Gastroesophageal sphincter (tissue), 4 donors: Measurements from ENCODE around the gene BPIFA1. TPM values are rescaled to one million over a fixed set of nuclear protein-coding genes. Genes with fewer than 3 reads are reported as not detected.

ENCODE experiments used
- ATAC-seq: fragments of 150-250 bp; one replicate; pipeline ENCODE4 v1.9.1; 2016; ENCODE audit warnings: mild to moderate bottlenecking, moderate library complexity
- H3K27ac ChIP-seq, 4 donors: fragments of 200-600 bp; sonication (generic) in 3 of 4; 1 replicate in 3 of 4; 2 replicates in 1 of 4; pipeline ENCODE4 v1.5.1; 2016 to 2019
- H3K27me3 ChIP-seq: fragments of 200-600 bp; sonication (generic); one replicate; pipeline ENCODE4 v1.5.1; 2019
- H3K36me3 ChIP-seq, 2 donors: fragments of 200-600 bp; sonication (generic); one replicate each; pipeline ENCODE4 v1.5.1; 2019; ENCODE audit warnings: control low read depth in 1 of 2
- H3K4me1 ChIP-seq, 3 donors: fragments of 200-600 bp; sonication (generic); 1 replicate in 2 of 3; 2 replicates in 1 of 3; pipeline ENCODE4 v1.5.1; 2016 to 2019; ENCODE audit warnings: control low read depth in 2 of 3
- H3K4me3 ChIP-seq, 2 donors: fragments of 200-600 bp; sonication (generic); one replicate each; pipeline ENCODE4 v1.5.1; 2019; ENCODE audit warnings: mild to moderate bottlenecking in 1 of 2, moderate library complexity in 1 of 2
- H3K9me3 ChIP-seq, 3 donors: fragments of 200-600 bp; sonication (generic); one replicate each; pipeline ENCODE4 v1.5.1; 2017 to 2019; ENCODE audit warnings: control low read depth in 2 of 3
- EP300 ChIP-seq: sonication (generic); formaldehyde crosslinking; IDR thresholded peaks from one replicate; pipeline ENCODE4 v1.6.1; 2017; ENCODE audit warnings: antibody characterized with exemption, mild to moderate bottlenecking
- POLR2A ChIP-seq, 2 donors: fragments of 450-650 bp; IDR thresholded peaks; one replicate each; pipeline ENCODE4 v1.6.1; 2017; ENCODE audit warnings: antibody characterized with exemption in 2 of 2, mild to moderate bottlenecking in 2 of 2, moderate library complexity in 1 of 2
- POLR2AphosphoS5 ChIP-seq: sonication (generic); formaldehyde crosslinking; IDR thresholded peaks from one replicate; pipeline ENCODE4 v1.6.1; 2017; ENCODE audit warnings: antibody characterized with exemption
- WGBS, 2 donors: methylation state at CpG; one replicate each; pipeline ENCODE4 v1.1.5; 2018; ENCODE audit warnings: low coverage in 1 of 2; 5-methylcytosine and 5-hydroxymethylcytosine counted together
- total RNA-seq, 4 donors: library from RNA; depleted of rRNA; stranded (reverse); fragments of >200 nt; gene quantifications; one replicate each; pipeline ENCODE4 v1.1.0, GENCODE V29; 2016
- TF ChIP-seq, protein P1 (sequence below), 4 experiments: fragments of 200-600 bp in 2 of 4; fragments of 450-650 bp in 2 of 4; sonication (generic) in 1 of 4; IDR thresholded peaks; one replicate each; pipeline ENCODE4 v1.5.1; 2017 to 2019; ENCODE audit warnings: antibody characterized with exemption in 4 of 4, mild to moderate bottlenecking in 2 of 4, moderate library complexity in 2 of 4

Gene BPIFA1
- total RNA-seq, 4 donors from 2014 or later: not detected

GRCh38 chr20:33281550-33282146 is 45.9 kb downstream of the BPIFA1 start:
- H3K9me3 ChIP-seq: no peaks in the 10 kb centered on the region
- no peaks in the 10 kb centered on the region for H3K36me3 ChIP-seq
- TF ChIP-seq, protein P1, sequence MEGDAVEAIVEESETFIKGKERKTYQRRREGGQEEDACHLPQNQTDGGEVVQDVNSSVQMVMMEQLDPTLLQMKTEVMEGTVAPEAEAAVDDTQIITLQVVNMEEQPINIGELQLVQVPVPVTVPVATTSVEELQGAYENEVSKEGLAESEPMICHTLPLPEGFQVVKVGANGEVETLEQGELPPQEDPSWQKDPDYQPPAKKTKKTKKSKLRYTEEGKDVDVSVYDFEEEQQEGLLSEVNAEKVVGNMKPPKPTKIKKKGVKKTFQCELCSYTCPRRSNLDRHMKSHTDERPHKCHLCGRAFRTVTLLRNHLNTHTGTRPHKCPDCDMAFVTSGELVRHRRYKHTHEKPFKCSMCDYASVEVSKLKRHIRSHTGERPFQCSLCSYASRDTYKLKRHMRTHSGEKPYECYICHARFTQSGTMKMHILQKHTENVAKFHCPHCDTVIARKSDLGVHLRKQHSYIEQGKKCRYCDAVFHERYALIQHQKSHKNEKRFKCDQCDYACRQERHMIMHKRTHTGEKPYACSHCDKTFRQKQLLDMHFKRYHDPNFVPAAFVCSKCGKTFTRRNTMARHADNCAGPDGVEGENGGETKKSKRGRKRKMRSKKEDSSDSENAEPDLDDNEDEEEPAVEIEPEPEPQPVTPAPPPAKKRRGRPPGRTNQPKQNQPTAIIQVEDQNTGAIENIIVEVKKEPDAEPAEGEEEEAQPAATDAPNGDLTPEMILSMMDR (IDR thresholded peaks at IDR 0.05): no peak
- TF ChIP-seq EP300 (no peak), POLR2A (IDR thresholded peaks at IDR 0.05) (no peak), POLR2AphosphoS5 (no peak)
- no peaks in the 10 kb centered on the region for H3K4me1 ChIP-seq
- H3K27me3 ChIP-seq: peaks cover 78% of the 10 kb centered on the region
- H3K27ac ChIP-seq: no peak overlapping the region
- H3K4me3 ChIP-seq: no peak overlapping the region
- ATAC-seq: no peak
- 69% methylated on average over 3 of the region's 11 CpGs; no CpG with 5 or more reads in 1 of the 2 donors for WGBS, 2 donors

- peaks cover 0 to 3% (median 0%) of the 10 kb centered on the region in 3 donors for H3K9me3 ChIP-seq
- H3K4me1 ChIP-seq: no peaks in the 10 kb centered on the region
- no peak overlapping the region for H3K4me3 ChIP-seq
- peaks cover 82% of the 10 kb centered on the region for H3K27me3 ChIP-seq
- no peak for TF ChIP-seq EP300
- TF ChIP-seq POLR2A (IDR thresholded peaks at IDR 0.05): no peak
- no peak for TF ChIP-seq POLR2AphosphoS5
- TF ChIP-seq, protein P1 (IDR thresholded peaks at IDR 0.05): no peak
- WGBS, 2 donors: 79 to 89% methylated on average over 3 to 5 of the region's 8 CpGs
- no peak for ATAC-seq
- no peaks in the 10 kb centered on the region for H3K36me3 ChIP-seq
- no peak overlapping the region for H3K27ac ChIP-seq
These were observed 46.6 kb downstream of the BPIFA1 start for GRCh38 chr20:33282196-33282934.

DNA sequence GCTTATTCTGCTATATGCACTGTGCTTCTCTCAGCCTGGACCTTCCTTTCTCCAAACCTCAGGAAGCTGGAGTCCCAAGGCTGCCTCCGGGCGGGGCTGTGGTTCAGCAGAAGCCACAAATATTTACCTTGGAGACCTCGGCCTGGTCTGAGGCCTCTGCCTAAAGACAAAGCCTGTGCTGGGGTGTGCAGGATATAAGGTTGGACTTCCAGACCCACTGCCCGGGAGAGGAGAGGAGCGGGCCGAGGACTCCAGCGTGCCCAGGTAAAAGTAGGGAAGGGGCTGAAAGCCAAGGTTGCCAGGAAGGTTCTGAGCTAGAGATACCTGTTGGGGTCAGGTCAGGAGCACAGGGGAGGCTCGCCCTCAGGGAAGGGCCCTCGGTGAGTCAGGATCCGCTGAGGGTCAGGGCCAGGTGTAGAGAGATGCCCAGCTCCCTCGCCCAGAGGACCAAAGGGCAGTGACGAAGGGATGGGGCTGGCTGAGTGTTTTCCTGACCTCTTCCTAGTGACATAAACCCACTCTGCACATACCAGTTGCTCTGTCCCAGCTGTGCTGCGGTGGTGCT is 47.3 kb downstream of the BPIFA1 start, which contains the start of gene BPIFB1:
TSS of gene BPIFB1 (plus strand) at position 224 of the 565 bp plus-strand sequence. CDS start 2,860 bp downstream, outside the sequence.
- WGBS, 2 donors: 67 to 83% methylated on average over 1 of the region's 13 CpGs
- no peak for TF ChIP-seq POLR2A (IDR thresholded peaks at IDR 0.05)
- TF ChIP-seq, protein P1 (IDR thresholded peaks at IDR 0.05): no peak
- H3K4me1 ChIP-seq: no peaks in the 10 kb centered on the region
- peaks cover 0 to 10% (median 0%) of the 10 kb centered on the region in 3 donors for H3K9me3 ChIP-seq
- no peak within 1 kb of the TSS for H3K27ac ChIP-seq
- no peak for ATAC-seq
- no peaks in the 10 kb centered on the region for H3K36me3 ChIP-seq
- no peak within 1 kb of the TSS for H3K4me3 ChIP-seq
- H3K27me3 ChIP-seq: peaks cover 82% of the 10 kb centered on the region

DNA sequence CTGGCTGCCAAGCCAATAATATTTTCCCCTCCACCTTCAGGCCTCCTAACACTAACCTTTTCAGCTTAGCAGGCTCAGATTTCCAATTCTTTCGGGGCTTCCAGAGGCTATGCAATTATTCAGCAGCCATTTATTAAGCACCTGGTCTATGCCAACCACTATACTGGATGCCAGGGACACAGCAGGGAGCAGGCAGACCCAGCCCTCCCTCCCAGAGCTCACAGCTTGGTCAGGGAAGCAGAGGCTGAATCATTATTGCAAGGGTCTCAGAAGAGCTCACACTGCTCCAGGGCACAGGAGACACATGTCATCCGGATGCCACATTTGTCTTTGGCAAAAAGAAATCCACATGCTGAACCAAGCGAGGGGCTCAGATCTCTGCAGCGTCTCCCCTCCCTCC is 48.5 kb downstream of the BPIFA1 start:
- H3K27ac ChIP-seq: no peak overlapping the region
- H3K4me3 ChIP-seq: no peak overlapping the region
- no peak for TF ChIP-seq EP300
- TF ChIP-seq, protein P1 (IDR thresholded peaks at IDR 0.05): no peak
- TF ChIP-seq POLR2AphosphoS5: no peak
- TF ChIP-seq POLR2A (IDR thresholded peaks at IDR 0.05): no peak
- H3K27me3 ChIP-seq: peaks cover 88% of the 10 kb centered on the region
- peaks cover 0 to 11% (median 0%) of the 10 kb centered on the region in 3 donors for H3K9me3 ChIP-seq
- 65 to 83% methylated on average over 1 to 3 of the region's 4 CpGs for WGBS, 2 donors
- no peaks in the 10 kb centered on the region for H3K4me1 ChIP-seq
- no peak for ATAC-seq
- H3K36me3 ChIP-seq: no peaks in the 10 kb centered on the region
